GM23338 (cell line): ENCODE data around the gene EIF2B1. TPM values are rescaled to one million over a fixed set of nuclear protein-coding genes. Genes with fewer than 3 reads are reported as not detected.
A peak's percentile ranks its signal among the peaks of the same experiment; 100 is the strongest.

Experiments used
- ATAC-seq: fragments of 200-7000 bp; cut with Tn5 transposase; 3 replicates; pipeline ENCODE4 v1.9.1; 2020
- DNase-seq: peaks from one replicate; pipeline ENCODE4 v3.0.0-alpha.2; 2015; ENCODE audit warnings: low spot score
- H2AFZ ChIP-seq: fragments of 200-600 bp; sonication (generic); 2 replicates; pipeline ENCODE4 v1.8.0; 2016; ENCODE audit warnings: antibody characterized with exemption, mild to moderate bottlenecking, moderate library complexity
- H3F3A ChIP-seq: fragments of 200-600 bp; sonication (generic); replicated peaks from 2 replicates; pipeline ENCODE4 v1.8.0; 2017; ENCODE audit warnings: antibody characterized with exemption, mixed run types, low read depth
- H3K27ac ChIP-seq: fragments of 200-600 bp; sonication (generic); 2 replicates; pipeline ENCODE4 v1.6.1; 2016; ENCODE audit warnings: low read depth
- H3K27me3 ChIP-seq: fragments of 200-600 bp; sonication (generic); 2 replicates; pipeline ENCODE4 v1.8.0; 2016; ENCODE audit warnings: mild to moderate bottlenecking, mixed run types, moderate library complexity; ENCODE audit not compliant: insufficient read depth
- H3K36me3 ChIP-seq: fragments of 200-600 bp; sonication (generic); 2 replicates; pipeline ENCODE4 v1.8.0; 2016; ENCODE audit warnings: mild to moderate bottlenecking; ENCODE audit not compliant: insufficient read depth
- H3K4me1 ChIP-seq: fragments of 200-600 bp; sonication (generic); 2 replicates; pipeline ENCODE4 v1.8.0; 2016; ENCODE audit warnings: mild to moderate bottlenecking, moderate library complexity; ENCODE audit not compliant: insufficient read depth
- H3K4me2 ChIP-seq: fragments of 200-600 bp; sonication (generic); 2 replicates; pipeline ENCODE4 v1.7.1; 2017; ENCODE audit warnings: mixed run types
- H3K4me3 ChIP-seq: fragments of 200-600 bp; sonication (generic); 2 replicates; pipeline ENCODE4 v1.6.1; 2016; ENCODE audit warnings: mixed run types
- H3K79me2 ChIP-seq: fragments of 200-600 bp; sonication (generic); replicated peaks from 2 replicates; pipeline ENCODE4 v1.8.0; 2017; ENCODE audit warnings: mild to moderate bottlenecking; ENCODE audit not compliant: insufficient read depth
- H3K9me2 ChIP-seq: fragments of 200-600 bp; sonication (generic); 2 replicates; pipeline ENCODE4 v1.8.0; 2017; ENCODE audit not compliant: insufficient read depth
- H4K20me1 ChIP-seq: fragments of 200-600 bp; sonication (generic); replicated peaks from 2 replicates; pipeline ENCODE4 v1.8.0; 2017; ENCODE audit warnings: mild to moderate bottlenecking; ENCODE audit not compliant: insufficient read depth
- H3K27ac Mint-ChIP-seq: 2 replicates; pipeline ENCODE4 v1.8.0; 2020; ENCODE audit warnings: inconsistent platforms, mild to moderate bottlenecking, moderate library complexity, mixed read lengths
- H3K27me3 Mint-ChIP-seq: 3 replicates; pipeline ENCODE4 v1.8.0; 2022; ENCODE audit warnings: low read depth, mild to moderate bottlenecking, moderate library complexity, mixed read lengths, inconsistent platforms; ENCODE audit not compliant: insufficient read depth, poor library complexity
- H3K36me3 Mint-ChIP-seq: 3 replicates; pipeline ENCODE4 v1.8.0; 2021; ENCODE audit warnings: low read depth, mild to moderate bottlenecking, inconsistent platforms, moderate library complexity, mixed read lengths
- H3K4me1 Mint-ChIP-seq: 3 replicates; pipeline ENCODE4 v1.8.0; 2020; ENCODE audit warnings: mild to moderate bottlenecking, inconsistent platforms, mixed read lengths
- H3K4me3 Mint-ChIP-seq: 3 replicates; pipeline ENCODE4 v1.8.0; 2021; ENCODE audit warnings: moderate library complexity, mild to moderate bottlenecking, inconsistent platforms, mixed read lengths
- H3K9me3 Mint-ChIP-seq: 3 replicates; pipeline ENCODE4 v1.8.0; 2020; ENCODE audit warnings: moderate library complexity, mild to moderate bottlenecking, inconsistent platforms, mixed read lengths
- CREB1 ChIP-seq: fragments of 250-450 bp; sonication (Bioruptor Pico); IDR thresholded peaks from 2 replicates; pipeline ENCODE4 v1.5.0; 2020; ENCODE audit warnings: low read depth, mild to moderate bottlenecking, moderate library complexity
- EZH2 ChIP-seq: fragments of 200-600 bp; sonication (generic); IDR thresholded peaks from one replicate; pipeline ENCODE4 v1.8.0; 2017; ENCODE audit warnings: antibody characterized with exemption, mild to moderate bottlenecking, low read depth; ENCODE audit not compliant: unreplicated experiment
- EZH2phosphoT487 ChIP-seq: fragments of 200-600 bp; sonication (generic); IDR thresholded peaks from one replicate; pipeline ENCODE4 v1.8.1; 2018; ENCODE audit warnings: antibody characterized with exemption; ENCODE audit not compliant: unreplicated experiment
- JUNB ChIP-seq: IDR thresholded peaks from one replicate; pipeline ENCODE4 v1.6.1; 2016; ENCODE audit warnings: antibody characterized with exemption; ENCODE audit not compliant: unreplicated experiment
- POLR2AphosphoS5 ChIP-seq: IDR thresholded peaks from 2 replicates; pipeline ENCODE4 v1.6.1; 2016; ENCODE audit warnings: antibody characterized with exemption, low read depth
- polyA plus RNA-seq: library from polyadenylated mRNA; unstranded; fragments of >200 nt; fragmentation: Nextera tagmentation; extraction: Ambion mirVana; gene quantifications from 2 replicates; pipeline ENCODE4 v1.2.1, GENCODE V29; 2016
- total RNA-seq: library from RNA; depleted of rRNA; stranded (reverse); fragments of >200 nt; shearing (Covaris generic); gene quantifications from 2 replicates; pipeline ENCODE4 v1.2.3, GENCODE V29; 2014
- TF ChIP-seq, protein P1 (sequence below): IDR thresholded peaks from 2 replicates; pipeline ENCODE4 v1.6.1; 2016; ENCODE audit warnings: antibody characterized with exemption
- TF ChIP-seq, protein P2 (sequence below): IDR thresholded peaks from one replicate; pipeline ENCODE4 v1.6.1; 2018; ENCODE audit warnings: antibody characterized with exemption; ENCODE audit not compliant: unreplicated experiment
- TF ChIP-seq, protein P3 (sequence below): fragments of 250-450 bp; sonication (Bioruptor Pico); IDR thresholded peaks from 2 replicates; pipeline ENCODE4 v1.5.0; 2020; ENCODE audit warnings: mild to moderate bottlenecking, moderate library complexity

The EIF2B1 gene
- total and polyA plus RNA-seq, 2 experiments from 2014 or later: 33.5 to 117 TPM

GRCh38 chr12:123621619-123622530, 11.6 kb downstream of the EIF2B1 start:
- Histone ChIP-seq H3K36me3 (peaks cover 53% of the 10 kb centered on the region), H3K27me3 (no peaks in the 10 kb centered on the region), H3K79me2 (no peaks in the 10 kb centered on the region), H3K4me1 (no peaks in the 10 kb centered on the region), H3K27ac (0 out of 2 replicates have a peak overlapping the region, but pooled peaks have one; percentile 19), H3K4me2 (no peak overlapping the region), H4K20me1 (peaks cover 16% of the 10 kb centered on the region), H3K9me2 (no peaks in the 10 kb centered on the region), H2AFZ (no peak overlapping the region), H3K4me3 (no peak overlapping the region), H3F3A (peaks cover 37% of the 10 kb centered on the region)
- H3K36me3 Mint-ChIP-seq: peaks cover 80% of the 10 kb centered on the region
- peaks cover 3% of the 10 kb centered on the region for H3K27me3 Mint-ChIP-seq
- no peak overlapping the region for H3K4me3 Mint-ChIP-seq
- H3K9me3 Mint-ChIP-seq: no peaks in the 10 kb centered on the region; the same call in 2 of the 3 replicates
- H3K4me1 Mint-ChIP-seq: no peaks in the 10 kb centered on the region
- ATAC-seq (no peak), DNase-seq (no peak)
- TF ChIP-seq EZH2phosphoT487: no peak
- no peak for TF ChIP-seq EZH2
- TF ChIP-seq, protein P1, sequence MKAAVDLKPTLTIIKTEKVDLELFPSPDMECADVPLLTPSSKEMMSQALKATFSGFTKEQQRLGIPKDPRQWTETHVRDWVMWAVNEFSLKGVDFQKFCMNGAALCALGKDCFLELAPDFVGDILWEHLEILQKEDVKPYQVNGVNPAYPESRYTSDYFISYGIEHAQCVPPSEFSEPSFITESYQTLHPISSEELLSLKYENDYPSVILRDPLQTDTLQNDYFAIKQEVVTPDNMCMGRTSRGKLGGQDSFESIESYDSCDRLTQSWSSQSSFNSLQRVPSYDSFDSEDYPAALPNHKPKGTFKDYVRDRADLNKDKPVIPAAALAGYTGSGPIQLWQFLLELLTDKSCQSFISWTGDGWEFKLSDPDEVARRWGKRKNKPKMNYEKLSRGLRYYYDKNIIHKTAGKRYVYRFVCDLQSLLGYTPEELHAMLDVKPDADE: no peak
- H3K27ac Mint-ChIP-seq: no peak overlapping the region

DNA sequence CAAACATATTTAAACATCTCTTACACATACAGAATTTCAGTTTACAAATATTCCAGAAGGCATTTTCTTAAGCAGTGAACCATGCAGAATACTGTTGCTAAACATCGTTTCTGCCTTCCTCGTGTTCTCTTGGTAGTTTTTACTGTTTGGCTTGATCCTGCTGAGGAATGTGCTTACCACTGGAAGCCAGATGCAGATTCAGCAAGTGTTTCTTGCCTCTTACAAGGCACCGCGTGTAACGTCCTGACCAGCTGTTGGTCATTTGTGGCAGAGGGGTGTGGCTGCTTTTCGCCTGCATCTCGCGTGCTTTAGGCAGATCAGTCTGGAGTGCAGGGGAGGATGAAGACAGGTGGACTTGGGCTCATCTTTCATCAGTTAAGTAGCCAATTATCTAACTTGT, 12.4 kb downstream of the EIF2B1 start:
- no peak for ATAC-seq
- no peaks in the 10 kb centered on the region for H3K27me3 ChIP-seq
- no peak overlapping the region for H3K27ac Mint-ChIP-seq
- no peak for TF ChIP-seq JUNB
- TF ChIP-seq, protein P2, sequence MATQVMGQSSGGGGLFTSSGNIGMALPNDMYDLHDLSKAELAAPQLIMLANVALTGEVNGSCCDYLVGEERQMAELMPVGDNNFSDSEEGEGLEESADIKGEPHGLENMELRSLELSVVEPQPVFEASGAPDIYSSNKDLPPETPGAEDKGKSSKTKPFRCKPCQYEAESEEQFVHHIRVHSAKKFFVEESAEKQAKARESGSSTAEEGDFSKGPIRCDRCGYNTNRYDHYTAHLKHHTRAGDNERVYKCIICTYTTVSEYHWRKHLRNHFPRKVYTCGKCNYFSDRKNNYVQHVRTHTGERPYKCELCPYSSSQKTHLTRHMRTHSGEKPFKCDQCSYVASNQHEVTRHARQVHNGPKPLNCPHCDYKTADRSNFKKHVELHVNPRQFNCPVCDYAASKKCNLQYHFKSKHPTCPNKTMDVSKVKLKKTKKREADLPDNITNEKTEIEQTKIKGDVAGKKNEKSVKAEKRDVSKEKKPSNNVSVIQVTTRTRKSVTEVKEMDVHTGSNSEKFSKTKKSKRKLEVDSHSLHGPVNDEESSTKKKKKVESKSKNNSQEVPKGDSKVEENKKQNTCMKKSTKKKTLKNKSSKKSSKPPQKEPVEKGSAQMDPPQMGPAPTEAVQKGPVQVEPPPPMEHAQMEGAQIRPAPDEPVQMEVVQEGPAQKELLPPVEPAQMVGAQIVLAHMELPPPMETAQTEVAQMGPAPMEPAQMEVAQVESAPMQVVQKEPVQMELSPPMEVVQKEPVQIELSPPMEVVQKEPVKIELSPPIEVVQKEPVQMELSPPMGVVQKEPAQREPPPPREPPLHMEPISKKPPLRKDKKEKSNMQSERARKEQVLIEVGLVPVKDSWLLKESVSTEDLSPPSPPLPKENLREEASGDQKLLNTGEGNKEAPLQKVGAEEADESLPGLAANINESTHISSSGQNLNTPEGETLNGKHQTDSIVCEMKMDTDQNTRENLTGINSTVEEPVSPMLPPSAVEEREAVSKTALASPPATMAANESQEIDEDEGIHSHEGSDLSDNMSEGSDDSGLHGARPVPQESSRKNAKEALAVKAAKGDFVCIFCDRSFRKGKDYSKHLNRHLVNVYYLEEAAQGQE: no peak
- TF ChIP-seq, protein P3, sequence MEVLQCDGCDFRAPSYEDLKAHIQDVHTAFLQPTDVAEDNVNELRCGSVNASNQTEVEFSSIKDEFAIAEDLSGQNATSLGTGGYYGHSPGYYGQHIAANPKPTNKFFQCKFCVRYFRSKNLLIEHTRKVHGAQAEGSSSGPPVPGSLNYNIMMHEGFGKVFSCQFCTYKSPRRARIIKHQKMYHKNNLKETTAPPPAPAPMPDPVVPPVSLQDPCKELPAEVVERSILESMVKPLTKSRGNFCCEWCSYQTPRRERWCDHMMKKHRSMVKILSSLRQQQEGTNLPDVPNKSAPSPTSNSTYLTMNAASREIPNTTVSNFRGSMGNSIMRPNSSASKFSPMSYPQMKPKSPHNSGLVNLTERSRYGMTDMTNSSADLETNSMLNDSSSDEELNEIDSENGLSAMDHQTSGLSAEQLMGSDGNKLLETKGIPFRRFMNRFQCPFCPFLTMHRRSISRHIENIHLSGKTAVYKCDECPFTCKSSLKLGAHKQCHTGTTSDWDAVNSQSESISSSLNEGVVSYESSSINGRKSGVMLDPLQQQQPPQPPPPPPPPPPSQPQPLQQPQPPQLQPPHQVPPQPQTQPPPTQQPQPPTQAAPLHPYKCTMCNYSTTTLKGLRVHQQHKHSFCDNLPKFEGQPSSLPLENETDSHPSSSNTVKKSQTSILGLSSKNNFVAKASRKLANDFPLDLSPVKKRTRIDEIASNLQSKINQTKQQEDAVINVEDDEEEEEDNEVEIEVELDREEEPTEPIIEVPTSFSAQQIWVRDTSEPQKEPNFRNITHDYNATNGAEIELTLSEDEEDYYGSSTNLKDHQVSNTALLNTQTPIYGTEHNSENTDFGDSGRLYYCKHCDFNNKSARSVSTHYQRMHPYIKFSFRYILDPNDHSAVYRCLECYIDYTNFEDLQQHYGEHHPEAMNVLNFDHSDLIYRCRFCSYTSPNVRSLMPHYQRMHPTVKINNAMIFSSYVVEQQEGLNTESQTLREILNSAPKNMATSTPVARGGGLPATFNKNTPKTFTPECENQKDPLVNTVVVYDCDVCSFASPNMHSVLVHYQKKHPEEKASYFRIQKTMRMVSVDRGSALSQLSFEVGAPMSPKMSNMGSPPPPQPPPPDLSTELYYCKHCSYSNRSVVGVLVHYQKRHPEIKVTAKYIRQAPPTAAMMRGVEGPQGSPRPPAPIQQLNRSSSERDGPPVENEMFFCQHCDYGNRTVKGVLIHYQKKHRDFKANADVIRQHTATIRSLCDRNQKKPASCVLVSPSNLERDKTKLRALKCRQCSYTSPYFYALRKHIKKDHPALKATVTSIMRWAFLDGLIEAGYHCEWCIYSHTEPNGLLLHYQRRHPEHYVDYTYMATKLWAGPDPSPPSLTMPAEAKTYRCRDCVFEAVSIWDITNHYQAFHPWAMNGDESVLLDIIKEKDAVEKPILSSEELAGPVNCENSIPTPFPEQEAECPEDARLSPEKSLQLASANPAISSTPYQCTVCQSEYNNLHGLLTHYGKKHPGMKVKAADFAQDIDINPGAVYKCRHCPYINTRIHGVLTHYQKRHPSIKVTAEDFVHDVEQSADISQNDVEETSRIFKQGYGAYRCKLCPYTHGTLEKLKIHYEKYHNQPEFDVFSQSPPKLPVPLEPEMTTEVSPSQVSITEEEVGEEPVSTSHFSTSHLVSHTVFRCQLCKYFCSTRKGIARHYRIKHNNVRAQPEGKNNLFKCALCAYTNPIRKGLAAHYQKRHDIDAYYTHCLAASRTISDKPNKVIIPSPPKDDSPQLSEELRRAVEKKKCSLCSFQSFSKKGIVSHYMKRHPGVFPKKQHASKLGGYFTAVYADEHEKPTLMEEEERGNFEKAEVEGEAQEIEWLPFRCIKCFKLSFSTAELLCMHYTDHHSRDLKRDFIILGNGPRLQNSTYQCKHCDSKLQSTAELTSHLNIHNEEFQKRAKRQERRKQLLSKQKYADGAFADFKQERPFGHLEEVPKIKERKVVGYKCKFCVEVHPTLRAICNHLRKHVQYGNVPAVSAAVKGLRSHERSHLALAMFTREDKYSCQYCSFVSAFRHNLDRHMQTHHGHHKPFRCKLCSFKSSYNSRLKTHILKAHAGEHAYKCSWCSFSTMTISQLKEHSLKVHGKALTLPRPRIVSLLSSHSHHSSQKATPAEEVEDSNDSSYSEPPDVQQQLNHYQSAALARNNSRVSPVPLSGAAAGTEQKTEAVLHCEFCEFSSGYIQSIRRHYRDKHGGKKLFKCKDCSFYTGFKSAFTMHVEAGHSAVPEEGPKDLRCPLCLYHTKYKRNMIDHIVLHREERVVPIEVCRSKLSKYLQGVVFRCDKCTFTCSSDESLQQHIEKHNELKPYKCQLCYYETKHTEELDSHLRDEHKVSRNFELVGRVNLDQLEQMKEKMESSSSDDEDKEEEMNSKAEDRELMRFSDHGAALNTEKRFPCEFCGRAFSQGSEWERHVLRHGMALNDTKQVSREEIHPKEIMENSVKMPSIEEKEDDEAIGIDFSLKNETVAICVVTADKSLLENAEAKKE (CRISPR knock-in tag): no peak
- TF ChIP-seq, protein P1: no peak
- no peak for TF ChIP-seq POLR2AphosphoS5
- no peak for TF ChIP-seq CREB1 (CRISPR knock-in tag)

More for the DNA sequence above, 12.4 kb downstream of the EIF2B1 start:
- Mint-ChIP-seq H3K9me3 (no peaks in the 10 kb centered on the region; the same call in 2 of the 3 replicates), H3K4me1 (no peaks in the 10 kb centered on the region), H3K4me3 (no peak overlapping the region), H3K36me3 (peaks cover 80% of the 10 kb centered on the region), H3K27me3 (peaks cover 3% of the 10 kb centered on the region)
- peaks cover 16% of the 10 kb centered on the region for H4K20me1 ChIP-seq
- no peak overlapping the region for H3K27ac ChIP-seq
- H3K79me2 ChIP-seq: no peaks in the 10 kb centered on the region
- H3K4me2 ChIP-seq: no peak overlapping the region
- no peak overlapping the region for H3K4me3 ChIP-seq
- peaks cover 45% of the 10 kb centered on the region for H3F3A ChIP-seq
- no peaks in the 10 kb centered on the region for H3K9me2 ChIP-seq
- DNase-seq: no peak
- H3K36me3 ChIP-seq: peaks cover 53% of the 10 kb centered on the region
- no peak overlapping the region for H2AFZ ChIP-seq
- no peaks in the 10 kb centered on the region for H3K4me1 ChIP-seq
